T-helper 1 cell treated with Interleukin-12 subunit alpha and Interleukin-12 subunit beta and Interleukin-4 antibody, amounts not matched to agents 30 μg/mL and 1 μg/mL, for 36 hours (primary cell): ENCODE measurements around the gene CACNB2.

Experiments
- H3K27ac Mint-ChIP-seq: one replicate; pipeline ENCODE4 v1.8.0; 2021; ENCODE audit warnings: mild to moderate bottlenecking, mixed read lengths
- H3K27me3 Mint-ChIP-seq: one replicate; pipeline ENCODE4 v1.8.0; 2021; ENCODE audit warnings: low read depth, mixed read lengths
- H3K36me3 Mint-ChIP-seq: one replicate; pipeline ENCODE4 v1.8.0; 2021; ENCODE audit warnings: low read depth, mixed read lengths
- H3K4me1 Mint-ChIP-seq: one replicate; pipeline ENCODE4 v1.8.0; 2021; ENCODE audit warnings: low read depth, mixed read lengths
- H3K4me3 Mint-ChIP-seq: one replicate; pipeline ENCODE4 v1.8.0; 2021; ENCODE audit warnings: mild to moderate bottlenecking, moderate library complexity, mixed read lengths
- H3K9me3 Mint-ChIP-seq: one replicate; pipeline ENCODE4 v1.8.0; 2021; ENCODE audit warnings: mixed read lengths

The CACNB2 gene

GRCh38 chr10:18516851-18517250 lies 376.6 kb downstream of the CACNB2 start:
- H3K36me3 Mint-ChIP-seq: peaks cover 3% of the 10 kb centered on the region
- no peaks in the 10 kb centered on the region for H3K4me1 Mint-ChIP-seq
- no peaks in the 10 kb centered on the region for H3K27me3 Mint-ChIP-seq
- peaks cover 15% of the 10 kb centered on the region for H3K9me3 Mint-ChIP-seq
- no peak overlapping the region for H3K4me3 Mint-ChIP-seq
- no peak overlapping the region for H3K27ac Mint-ChIP-seq

- peaks cover 7% of the 10 kb centered on the region for H3K9me3 Mint-ChIP-seq
- H3K4me3 Mint-ChIP-seq: no peak overlapping the region
- H3K4me1 Mint-ChIP-seq: no peaks in the 10 kb centered on the region
- H3K36me3 Mint-ChIP-seq: peaks cover 3% of the 10 kb centered on the region
- H3K27me3 Mint-ChIP-seq: no peaks in the 10 kb centered on the region
- no peak overlapping the region for H3K27ac Mint-ChIP-seq
Measured at GRCh38 chr10:18523025-18523424, 382.8 kb downstream of the CACNB2 start.

- H3K4me3 Mint-ChIP-seq: no peak overlapping the region
- no peak overlapping the region for H3K27ac Mint-ChIP-seq
- H3K27me3 Mint-ChIP-seq: no peaks in the 10 kb centered on the region
- peaks cover 3% of the 10 kb centered on the region for H3K36me3 Mint-ChIP-seq
- H3K9me3 Mint-ChIP-seq: peaks cover 7% of the 10 kb centered on the region
- H3K4me1 Mint-ChIP-seq: no peaks in the 10 kb centered on the region
Measured at GRCh38 chr10:18523858-18524257, 383.6 kb downstream of the CACNB2 start.

DNA sequence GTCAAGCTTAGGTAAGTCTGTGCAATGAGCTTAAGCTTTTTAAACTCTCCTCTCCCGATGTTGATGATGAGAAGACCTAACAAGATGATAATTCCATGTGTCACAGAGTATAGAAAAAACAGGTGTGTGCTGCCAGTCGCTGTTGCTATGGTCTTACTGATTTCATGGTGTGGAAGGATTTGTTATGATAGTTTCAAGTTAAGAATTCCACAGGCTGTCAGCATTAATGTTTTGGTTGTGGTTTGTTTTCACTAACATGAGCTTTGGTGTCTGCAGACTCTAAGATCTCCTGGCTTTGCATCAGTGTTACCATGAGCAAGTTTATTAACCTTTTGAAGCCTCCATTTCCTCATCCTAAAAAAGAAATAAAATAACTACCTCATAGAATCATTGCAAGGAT lies 387.5 kb downstream of the CACNB2 start:
- H3K36me3 Mint-ChIP-seq: peaks cover 15% of the 10 kb centered on the region
- H3K27ac Mint-ChIP-seq: no peak overlapping the region
- no peaks in the 10 kb centered on the region for H3K27me3 Mint-ChIP-seq
- H3K4me1 Mint-ChIP-seq: no peaks in the 10 kb centered on the region
- no peak overlapping the region for H3K4me3 Mint-ChIP-seq
- peaks cover 7% of the 10 kb centered on the region for H3K9me3 Mint-ChIP-seq

- peaks cover 7% of the 10 kb centered on the region for H3K9me3 Mint-ChIP-seq
- H3K4me1 Mint-ChIP-seq: no peaks in the 10 kb centered on the region
- no peaks in the 10 kb centered on the region for H3K27me3 Mint-ChIP-seq
- peaks cover 15% of the 10 kb centered on the region for H3K36me3 Mint-ChIP-seq
- no peak overlapping the region for H3K4me3 Mint-ChIP-seq
- H3K27ac Mint-ChIP-seq: no peak overlapping the region
Measured at GRCh38 chr10:18528292-18528691, 388.1 kb downstream of the CACNB2 start.

DNA sequence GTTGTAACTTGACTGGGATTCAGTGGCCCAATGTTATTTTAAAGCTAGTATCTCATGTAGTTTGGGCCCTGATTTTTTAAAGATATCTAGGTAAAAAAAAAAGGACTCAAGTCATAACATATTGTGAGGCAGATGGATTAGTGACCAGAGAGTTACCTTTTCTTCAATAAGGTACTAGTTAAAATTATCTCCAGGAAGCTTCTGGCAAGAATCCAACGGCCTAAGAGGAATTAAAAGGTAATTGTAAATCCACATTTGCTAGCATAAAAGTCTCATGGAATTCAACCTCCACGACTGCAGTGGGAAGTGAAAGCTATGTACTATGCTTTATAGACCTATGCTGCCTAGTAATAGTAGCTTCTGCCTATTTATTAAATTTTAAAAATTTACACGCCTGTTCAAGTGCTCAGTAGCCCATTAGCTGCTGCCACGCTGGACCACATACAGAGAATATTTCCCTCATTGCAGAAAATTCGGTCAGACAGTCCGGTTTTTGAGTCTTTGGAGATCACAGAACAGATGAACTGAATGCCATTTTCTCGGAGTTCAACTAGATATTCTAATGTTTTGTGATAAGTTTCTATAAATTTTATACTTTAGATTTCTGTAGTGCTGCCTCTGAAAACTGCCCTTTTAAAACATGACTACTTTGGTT lies 392.8 kb downstream of the CACNB2 start:
- H3K27me3 Mint-ChIP-seq: no peaks in the 10 kb centered on the region
- no peaks in the 10 kb centered on the region for H3K4me1 Mint-ChIP-seq
- H3K4me3 Mint-ChIP-seq: no peak overlapping the region
- H3K27ac Mint-ChIP-seq: no peak overlapping the region
- peaks cover 18% of the 10 kb centered on the region for H3K36me3 Mint-ChIP-seq
- peaks cover 7% of the 10 kb centered on the region for H3K9me3 Mint-ChIP-seq

DNA sequence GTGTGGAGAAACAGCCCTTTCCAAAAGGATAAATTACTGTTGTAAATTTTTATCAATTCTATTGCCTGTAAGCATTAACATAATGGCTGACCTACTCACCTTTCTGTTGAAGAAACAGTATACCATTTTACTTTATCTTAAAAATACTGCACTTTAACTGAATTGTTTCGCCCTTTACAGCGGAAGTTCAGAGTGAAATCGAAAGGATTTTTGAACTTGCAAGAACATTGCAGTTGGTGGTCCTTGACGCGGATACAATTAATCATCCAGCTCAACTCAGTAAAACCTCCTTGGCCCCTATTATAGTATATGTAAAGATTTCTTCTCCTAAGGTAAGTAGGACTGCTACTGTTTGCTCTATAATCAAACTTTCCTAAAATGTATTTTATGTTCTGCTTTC lies 393.7 kb downstream of the CACNB2 start:
- Mint-ChIP-seq H3K9me3 (peaks cover 7% of the 10 kb centered on the region), H3K4me1 (no peaks in the 10 kb centered on the region), H3K27ac (no peak overlapping the region), H3K4me3 (no peak overlapping the region), H3K27me3 (no peaks in the 10 kb centered on the region), H3K36me3 (peaks cover 18% of the 10 kb centered on the region)

GRCh38 chr10:18539335-18539734 lies 399.1 kb downstream of the CACNB2 start:
- H3K4me1 Mint-ChIP-seq: no peaks in the 10 kb centered on the region
- H3K9me3 Mint-ChIP-seq: no peaks in the 10 kb centered on the region
- H3K27me3 Mint-ChIP-seq: no peaks in the 10 kb centered on the region
- H3K36me3 Mint-ChIP-seq: peaks cover 20% of the 10 kb centered on the region
- H3K4me3 Mint-ChIP-seq: no peak overlapping the region
- no peak overlapping the region for H3K27ac Mint-ChIP-seq

GRCh38 chr10:18540195-18540594 lies 400.0 kb downstream of the CACNB2 start:
- H3K36me3 Mint-ChIP-seq: peaks cover 22% of the 10 kb centered on the region
- no peak overlapping the region for H3K4me3 Mint-ChIP-seq
- no peak overlapping the region for H3K27ac Mint-ChIP-seq
- no peaks in the 10 kb centered on the region for H3K9me3 Mint-ChIP-seq
- H3K4me1 Mint-ChIP-seq: no peaks in the 10 kb centered on the region
- no peaks in the 10 kb centered on the region for H3K27me3 Mint-ChIP-seq

DNA sequence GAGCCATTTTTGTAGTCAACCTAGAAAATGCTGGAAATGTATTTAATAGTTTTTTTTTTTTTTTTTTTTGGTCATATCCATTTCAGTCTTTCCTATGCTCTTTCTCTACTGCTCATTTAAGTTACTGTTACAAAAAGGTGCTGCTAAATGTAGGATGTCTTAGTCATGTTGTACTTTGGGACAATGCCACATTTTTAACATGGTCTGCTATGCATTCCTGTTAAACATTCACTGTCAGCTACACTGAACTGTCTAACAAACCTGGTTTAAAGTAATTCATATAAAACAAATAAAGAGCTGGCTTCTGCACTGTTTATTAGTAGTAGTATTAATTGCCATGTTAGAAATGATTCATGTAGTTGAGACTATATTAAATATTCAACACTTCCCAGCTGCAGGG lies 402.6 kb downstream of the CACNB2 start:
- Mint-ChIP-seq H3K36me3 (peaks cover 19% of the 10 kb centered on the region), H3K27ac (no peak overlapping the region), H3K4me1 (peaks cover 3% of the 10 kb centered on the region), H3K4me3 (no peak overlapping the region), H3K27me3 (no peaks in the 10 kb centered on the region), H3K9me3 (no peaks in the 10 kb centered on the region)

- Mint-ChIP-seq H3K4me3 (no peak overlapping the region), H3K4me1 (peaks cover 3% of the 10 kb centered on the region), H3K9me3 (no peaks in the 10 kb centered on the region), H3K27me3 (no peaks in the 10 kb centered on the region), H3K36me3 (peaks cover 15% of the 10 kb centered on the region), H3K27ac (no peak overlapping the region)
Measured at GRCh38 chr10:18545621-18546305, 405.5 kb downstream of the CACNB2 start.

DNA sequence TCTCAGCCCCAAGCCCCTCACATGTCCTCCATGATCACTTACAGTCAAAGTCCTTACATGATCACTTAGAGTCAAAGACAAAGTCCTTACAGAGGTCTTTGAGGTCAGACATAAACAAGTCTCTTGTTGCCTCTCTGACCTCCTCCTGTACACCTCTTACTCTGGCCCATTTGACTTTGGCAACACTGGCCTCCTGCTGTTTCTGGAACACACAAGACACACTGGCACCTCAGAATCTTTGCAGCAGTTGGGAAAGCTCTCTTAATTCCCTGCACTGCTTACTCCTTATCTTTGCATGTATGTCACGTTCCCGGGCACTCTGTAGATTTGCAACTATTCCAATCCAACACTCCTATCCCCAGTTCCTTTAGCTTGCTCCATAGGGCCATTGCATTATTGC lies 408.9 kb downstream of the CACNB2 start:
- Mint-ChIP-seq H3K36me3 (peaks cover 14% of the 10 kb centered on the region), H3K27me3 (no peaks in the 10 kb centered on the region), H3K4me1 (peaks cover 3% of the 10 kb centered on the region), H3K4me3 (no peak overlapping the region), H3K27ac (no peak overlapping the region), H3K9me3 (no peaks in the 10 kb centered on the region)

GRCh38 chr10:18551473-18551872 lies 411.2 kb downstream of the CACNB2 start:
- Mint-ChIP-seq H3K4me1 (no peaks in the 10 kb centered on the region), H3K36me3 (peaks cover 12% of the 10 kb centered on the region), H3K27ac (no peak overlapping the region), H3K9me3 (no peaks in the 10 kb centered on the region), H3K27me3 (no peaks in the 10 kb centered on the region), H3K4me3 (no peak overlapping the region)

- H3K9me3 Mint-ChIP-seq: no peaks in the 10 kb centered on the region
- H3K36me3 Mint-ChIP-seq: peaks cover 8% of the 10 kb centered on the region
- H3K27ac Mint-ChIP-seq: no peak overlapping the region
- H3K27me3 Mint-ChIP-seq: no peaks in the 10 kb centered on the region
- H3K4me1 Mint-ChIP-seq: no peaks in the 10 kb centered on the region
- no peak overlapping the region for H3K4me3 Mint-ChIP-seq
Measured at GRCh38 chr10:18554479-18554878, 414.3 kb downstream of the CACNB2 start.

GRCh38 chr10:18556522-18557147 lies 416.4 kb downstream of the CACNB2 start:
- Mint-ChIP-seq H3K4me3 (no peak overlapping the region), H3K4me1 (no peaks in the 10 kb centered on the region), H3K36me3 (peaks cover 1% of the 10 kb centered on the region), H3K27ac (no peak overlapping the region), H3K9me3 (no peaks in the 10 kb centered on the region), H3K27me3 (no peaks in the 10 kb centered on the region)
